Testis (tissue), 2 donors: Measurements from ENCODE around the gene CBFA2T2.

Experiments
- CTCF ChIP-seq, 3 experiments: fragments of 450-650 bp in 2 of 3; fragments of 200-600 bp in 1 of 3; sonication (generic) in 1 of 3; IDR thresholded peaks; one replicate each; pipeline ENCODE4 v1.5.1; 2016 to 2019; ENCODE audit warnings: antibody characterized with exemption in 3 of 3, mild to moderate bottlenecking in 2 of 3, moderate library complexity in 1 of 3
- POLR2A ChIP-seq: fragments of 450-650 bp; IDR thresholded peaks from one replicate; pipeline ENCODE4 v1.6.1; 2017; ENCODE audit warnings: antibody characterized with exemption, mild to moderate bottlenecking, moderate library complexity

- TF ChIP-seq CTCF (IDR thresholded peaks at IDR 0.05) (no peak), POLR2A (no peak)
These were observed 114.4 kb downstream of the CBFA2T2 start for GRCh38 chr20:33604084-33604990.
